Effector memory CD8-positive, alpha-beta T cell (primary cell): ENCODE data around the gene MAGEA2.
"Not testable (repeated sequence)": the region's sequence is repeated elsewhere in the genome, so short reads cannot be mapped to it uniquely, and the experiment has no call there.

ENCODE experiments used
- ATAC-seq: fragments of 150-1000 bp; cut with Tn5 transposase; replicated peaks from 2 replicates; pipeline ENCODE4 v1.10.0; 2021; ENCODE audit warnings: mild to moderate bottlenecking, moderate library complexity
- DNase-seq, 3 experiments: peaks; one replicate each; pipeline ENCODE4 v3.0.0; 2021
- H3K27ac Mint-ChIP-seq, 2 donors: one replicate each; pipeline ENCODE4 v1.8.0; 2022; ENCODE audit warnings: mild to moderate bottlenecking in 2 of 2, mixed read lengths in 2 of 2, moderate library complexity in 2 of 2
- H3K27me3 Mint-ChIP-seq, 2 donors: one replicate each; pipeline ENCODE4 v1.8.0; 2022; ENCODE audit warnings: mixed read lengths in 2 of 2
- H3K36me3 Mint-ChIP-seq: one replicate; pipeline ENCODE4 v1.8.0; 2022; ENCODE audit warnings: mild to moderate bottlenecking, moderate library complexity, mixed read lengths; ENCODE audit not compliant: insufficient read depth
- H3K4me1 Mint-ChIP-seq, 2 donors: one replicate each; pipeline ENCODE4 v1.8.0; 2022; ENCODE audit warnings: low read depth in 2 of 2, mixed read lengths in 2 of 2
- H3K4me3 Mint-ChIP-seq, 2 donors: one replicate each; pipeline ENCODE4 v1.8.0; 2022; ENCODE audit warnings: mild to moderate bottlenecking in 2 of 2, mixed read lengths in 2 of 2, moderate library complexity in 2 of 2
- H3K9me3 Mint-ChIP-seq, 2 donors: one replicate each; pipeline ENCODE4 v1.8.0; 2022; ENCODE audit warnings: mixed read lengths in 2 of 2

MAGEA2 gene

GRCh38 chrX:152734143-152734858 lies 19.3 kb downstream of the MAGEA2 start:
- not testable (repeated sequence) for H3K4me3 Mint-ChIP-seq, ATAC-seq, H3K36me3 Mint-ChIP-seq, H3K27ac Mint-ChIP-seq, H3K9me3 Mint-ChIP-seq, H3K27me3 Mint-ChIP-seq, DNase-seq, H3K4me1 Mint-ChIP-seq

GRCh38 chrX:152733261-152733975 lies 20.2 kb downstream of the MAGEA2 start, which contains the start of the genes CSAG1 and MAGEA12:
CSAG1 (minus strand) TSS chrX:152733721; CDS start chrX:152732460, 1,261 bp downstream.
MAGEA12 (plus strand) TSS chrX:152733757; CDS start chrX:152736162, 2,405 bp downstream.
- no peak for ATAC-seq

GRCh38 chrX:152725409-152725808 lies 28.2 kb downstream of the MAGEA2 start:
- ATAC-seq, result no peak
- no peak overlapping the region for H3K27ac Mint-ChIP-seq
- no peaks in the 10 kb centered on the region for H3K36me3 Mint-ChIP-seq
- H3K9me3 Mint-ChIP-seq, result no peaks in the 10 kb centered on the region
- H3K27me3 Mint-ChIP-seq, result peaks cover 5 to 8% of the 10 kb centered on the region in 2 donors
- no peaks in the 10 kb centered on the region for H3K4me1 Mint-ChIP-seq
- H3K4me3 Mint-ChIP-seq, result no peak overlapping the region
- DNase-seq, result no peak

More at GRCh38 chrX:152733261-152733975, 20.2 kb downstream of the MAGEA2 start, which contains the start of the genes CSAG1 and MAGEA12:
- no peak within 1 kb of the TSS for H3K4me3 Mint-ChIP-seq
- no peak within 1 kb of the TSS for H3K27ac Mint-ChIP-seq
- H3K36me3 Mint-ChIP-seq, result no peaks in the 10 kb centered on the region
- no peaks in the 10 kb centered on the region for H3K9me3 Mint-ChIP-seq
- H3K4me1 Mint-ChIP-seq, result no peaks in the 10 kb centered on the region
- no peak for DNase-seq
- H3K27me3 Mint-ChIP-seq, result peaks cover 0 to 5% of the 10 kb centered on the region in 2 donors

GRCh38 chrX:152713815-152714787 lies 39.5 kb downstream of the MAGEA2 start, which contains the start of gene MAGEA2B:
MAGEA2B (plus strand) TSS chrX:152714628; CDS start chrX:152717107, 2,479 bp downstream.
- not testable (repeated sequence) for H3K27me3 Mint-ChIP-seq, H3K36me3 Mint-ChIP-seq, H3K4me1 Mint-ChIP-seq, DNase-seq, H3K27ac Mint-ChIP-seq, ATAC-seq, H3K9me3 Mint-ChIP-seq, H3K4me3 Mint-ChIP-seq

GRCh38 chrX:152713195-152713594 lies 40.4 kb downstream of the MAGEA2 start:
- not testable (repeated sequence) for H3K27ac Mint-ChIP-seq, DNase-seq, H3K9me3 Mint-ChIP-seq, H3K4me3 Mint-ChIP-seq, H3K4me1 Mint-ChIP-seq, H3K36me3 Mint-ChIP-seq, ATAC-seq, H3K27me3 Mint-ChIP-seq

- DNase-seq, H3K36me3 Mint-ChIP-seq, H3K4me3 Mint-ChIP-seq, H3K9me3 Mint-ChIP-seq, H3K27me3 Mint-ChIP-seq, H3K27ac Mint-ChIP-seq, H3K4me1 Mint-ChIP-seq, ATAC-seq: not testable (repeated sequence)
Measured at GRCh38 chrX:152709173-152709572, 44.5 kb downstream of the MAGEA2 start, which contains the start of gene CSAG2. CSAG2 (minus strand) TSS chrX:152709273; CDS start chrX:152709112, 161 bp downstream.

- H3K27me3 Mint-ChIP-seq, ATAC-seq, H3K27ac Mint-ChIP-seq, DNase-seq, H3K4me1 Mint-ChIP-seq, H3K9me3 Mint-ChIP-seq, H3K4me3 Mint-ChIP-seq, H3K36me3 Mint-ChIP-seq: not testable (repeated sequence)
Measured at GRCh38 chrX:152706500-152706899, 47.1 kb downstream of the MAGEA2 start.

GRCh38 chrX:152700390-152700789 lies 53.3 kb downstream of the MAGEA2 start:
- H3K36me3 Mint-ChIP-seq, ATAC-seq, H3K4me3 Mint-ChIP-seq, H3K4me1 Mint-ChIP-seq, H3K27me3 Mint-ChIP-seq, H3K27ac Mint-ChIP-seq, H3K9me3 Mint-ChIP-seq, DNase-seq: not testable (repeated sequence)
